ENCODE data around the gene TNPO3.
A peak's percentile ranks its signal among the peaks of the same experiment; 100 is the strongest.
"Not testable (repeated sequence)": the region's sequence is repeated elsewhere in the genome, so short reads cannot be mapped to it uniquely, and the experiment has no call there.

The TNPO3 gene

GRCh38 chr7:129069021-129069420 is 14.1 kb upstream of the TNPO3 start:
- no peak for DNase-seq (ENCODE audit: low spot score)

DNA sequence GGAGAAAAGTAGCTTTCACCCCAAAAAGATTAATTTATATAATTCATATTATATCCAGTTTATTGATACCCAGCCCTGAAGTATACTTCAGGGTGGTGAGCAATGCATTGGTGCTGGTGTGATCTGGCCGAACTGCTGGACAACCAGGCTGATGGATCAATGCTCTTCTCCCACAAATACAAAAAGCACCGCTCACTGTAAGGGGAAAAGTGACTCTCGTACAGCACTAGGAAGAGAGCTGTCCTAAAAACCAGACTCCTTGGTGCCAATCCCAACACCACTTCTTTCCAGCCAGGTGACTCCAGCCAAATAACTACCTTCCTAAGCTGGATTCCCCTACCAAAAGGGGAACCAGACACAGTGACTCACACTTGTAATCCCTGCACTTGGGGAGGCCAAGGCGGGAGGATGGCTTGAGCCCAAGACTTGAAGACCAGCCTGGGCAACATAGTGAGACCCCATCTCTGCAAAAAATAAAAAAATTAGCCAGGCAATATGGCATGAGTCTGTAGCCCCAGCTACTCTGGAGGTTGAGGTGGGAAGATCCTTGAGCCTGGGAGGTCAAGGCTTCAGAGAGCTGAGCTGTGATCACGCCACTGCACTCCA is 13.1 kb upstream of the TNPO3 start:
- no peak for DNase-seq (ENCODE audit: low spot score)

GRCh38 chr7:129067132-129067561 is 12.2 kb upstream of the TNPO3 start:
- not testable (repeated sequence) for DNase-seq (ENCODE audit: low spot score)

DNA sequence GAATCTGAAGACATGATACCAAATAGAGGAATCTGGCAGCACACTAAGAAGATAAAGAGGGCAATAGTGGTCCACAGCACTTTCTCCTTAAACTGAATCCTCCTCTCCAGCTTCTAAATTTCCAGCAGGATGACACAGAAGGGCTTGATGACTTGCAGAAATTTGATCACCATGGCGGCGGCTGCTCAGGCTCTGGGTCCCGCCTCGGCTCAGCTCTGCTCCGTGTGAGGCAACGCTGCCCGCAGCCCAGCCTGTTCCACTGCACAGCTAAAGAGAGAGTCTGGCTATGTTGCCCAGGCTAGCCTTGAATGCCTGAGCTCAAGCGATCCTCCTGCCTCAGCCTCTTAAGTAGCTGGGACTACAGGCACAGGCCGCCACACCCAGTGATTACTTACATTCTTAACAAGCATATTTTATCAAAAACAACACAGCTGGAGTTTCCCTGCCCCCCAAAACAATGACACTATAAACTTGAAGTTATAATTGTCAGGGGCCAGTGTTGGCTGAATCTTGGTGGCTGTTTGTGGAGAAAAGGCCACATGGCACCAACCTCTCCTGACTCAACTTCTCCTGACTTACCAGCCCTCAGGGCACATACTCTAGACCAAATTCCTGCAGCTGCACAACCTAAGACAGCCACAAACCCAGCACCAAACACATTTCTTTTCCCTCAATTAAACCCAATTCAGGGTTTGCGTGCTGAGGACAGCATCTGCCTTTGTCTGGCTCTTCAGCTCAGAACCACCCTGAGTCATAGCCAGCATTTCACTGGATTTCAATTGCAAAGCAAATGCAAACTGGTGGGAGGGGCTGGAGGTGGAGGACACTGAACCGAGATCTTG is 11.6 kb upstream of the TNPO3 start:
- peak; percentile 96 for DNase-seq (ENCODE audit: low spot score)

DNA sequence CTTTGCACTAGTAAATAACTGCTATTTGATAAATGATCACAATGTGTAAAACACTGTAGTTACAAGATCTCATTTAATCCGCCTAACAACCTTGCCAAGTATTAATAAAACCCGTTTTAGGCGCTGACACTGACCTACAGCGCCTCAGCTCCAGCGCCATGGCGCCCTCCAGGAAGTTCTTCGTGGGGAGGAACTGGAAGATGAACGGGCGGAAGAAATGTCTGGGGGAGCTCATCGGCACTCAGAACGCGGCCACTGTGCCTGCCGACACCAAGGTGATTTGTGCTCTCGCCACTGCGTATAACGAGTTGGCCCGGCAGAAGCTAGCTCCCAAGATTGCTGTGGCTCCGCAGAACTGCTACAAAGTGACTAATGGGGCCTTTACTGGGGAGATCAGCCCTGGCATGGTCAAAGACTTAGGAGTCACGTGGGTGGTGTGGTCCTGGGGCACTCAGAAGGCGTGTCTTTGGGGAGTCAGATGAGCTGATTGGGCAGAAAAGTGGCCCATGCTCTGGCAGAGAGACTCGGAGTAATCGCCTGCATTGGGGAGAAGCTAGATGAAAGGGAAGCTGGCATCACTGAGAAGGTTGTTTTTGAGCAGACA is 1.1 kb upstream of the TNPO3 start:
- DNase-seq (ENCODE audit: low spot score): no peak

- DNase-seq (ENCODE audit: low spot score): no peak
Measured at GRCh38 chr7:129055294-129055816, 444 bp upstream of the TNPO3 start.

- peak; percentile 61 for DNase-seq (ENCODE audit: low spot score)
Measured at GRCh38 chr7:129053938-129054437, 923 bp downstream of the TNPO3 start.

DNA sequence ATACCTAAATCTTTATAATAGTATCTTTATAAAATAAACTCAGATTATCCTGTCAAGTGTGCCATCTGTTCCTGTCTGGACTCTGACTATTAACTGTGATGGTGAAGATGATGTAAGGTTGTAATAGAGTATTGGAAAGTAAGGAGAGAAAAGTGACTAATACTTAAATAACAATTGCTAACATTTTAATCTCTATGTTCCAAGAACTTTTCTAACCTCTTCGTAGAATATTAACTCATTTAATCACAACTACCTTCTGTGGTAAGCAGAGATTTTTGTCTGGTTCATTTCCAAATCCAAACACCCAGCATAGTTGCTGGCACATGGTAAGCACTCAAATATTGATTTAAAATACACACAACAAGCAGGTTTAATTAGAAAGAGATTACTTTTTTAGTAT is 2.5 kb downstream of the TNPO3 start:
- DNase-seq (ENCODE audit: low spot score): no peak

GRCh38 chr7:129051459-129051858 is 3.5 kb downstream of the TNPO3 start:
- DNase-seq (ENCODE audit: low spot score): not testable (repeated sequence)

- no peak for DNase-seq (ENCODE audit: low spot score)
Measured at GRCh38 chr7:129047761-129048160, 7.2 kb downstream of the TNPO3 start.

GRCh38 chr7:129045682-129046081 is 9.2 kb downstream of the TNPO3 start:
- DNase-seq (ENCODE audit: low spot score): no peak

- no peak for DNase-seq (ENCODE audit: low spot score)
Measured at GRCh38 chr7:129043012-129043411, 11.9 kb downstream of the TNPO3 start.

- no peak for DNase-seq (ENCODE audit: low spot score)
Measured at GRCh38 chr7:129041142-129042085, 13.5 kb downstream of the TNPO3 start.

GRCh38 chr7:129038468-129038867 is 16.4 kb downstream of the TNPO3 start:
- DNase-seq (ENCODE audit: low spot score): not testable (repeated sequence)

DNA sequence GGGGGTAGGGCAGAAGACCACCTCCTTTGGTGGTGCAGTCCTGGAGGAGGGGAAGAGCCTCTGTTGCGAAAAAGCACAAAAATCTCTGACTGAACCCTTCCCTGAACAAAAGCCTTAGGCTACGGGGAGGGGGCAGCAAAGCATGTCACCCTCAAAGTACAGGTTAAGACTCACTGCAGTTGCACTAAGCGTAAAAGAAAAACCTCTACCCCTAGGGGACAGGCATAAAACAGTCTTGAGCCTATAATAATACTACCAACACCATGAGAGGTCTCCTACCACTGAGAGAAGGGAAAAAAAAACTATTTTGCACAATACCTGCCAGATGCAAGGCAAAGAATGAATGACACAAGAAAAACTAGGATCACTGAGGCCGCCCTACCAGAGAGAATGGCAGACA is 17.3 kb downstream of the TNPO3 start:
- no peak for DNase-seq (ENCODE audit: low spot score)

DNA sequence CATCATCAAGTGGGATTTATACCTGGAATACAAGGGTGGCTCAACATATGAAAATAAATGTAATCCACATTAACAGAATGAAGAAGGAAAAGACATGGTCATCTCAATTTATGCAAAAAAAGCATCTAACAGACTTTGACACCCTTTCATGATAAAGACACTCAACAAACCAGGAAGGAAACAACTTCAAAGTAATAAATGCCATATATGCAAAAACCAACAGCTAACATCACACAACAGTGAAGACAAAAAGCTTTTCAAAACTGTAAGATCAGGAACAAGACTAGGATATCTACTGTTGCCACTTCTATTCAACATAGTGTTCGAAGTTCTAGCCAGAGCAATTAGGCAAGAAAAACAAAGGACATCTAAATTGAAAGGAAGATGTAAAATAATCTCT is 22.9 kb downstream of the TNPO3 start:
- DNase-seq (ENCODE audit: low spot score): no peak

DNA sequence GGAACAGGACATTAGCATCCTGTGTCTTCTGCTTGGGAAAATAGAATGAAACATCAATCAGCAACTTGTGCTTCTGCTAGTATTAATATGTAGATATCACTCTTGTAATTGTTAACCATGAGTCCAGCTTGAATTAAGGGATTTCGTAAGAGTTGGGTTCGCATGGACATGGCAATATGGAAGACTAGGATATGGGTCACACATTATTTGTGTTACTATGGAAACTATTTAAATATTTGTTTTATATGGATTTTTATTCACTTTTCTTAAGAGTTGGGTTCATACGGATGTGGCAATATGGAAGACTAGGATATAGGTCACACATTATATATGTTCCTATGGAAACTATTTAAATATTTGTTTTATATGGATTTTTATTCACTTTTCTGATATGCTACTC is 24.5 kb downstream of the TNPO3 start:
- no peak for DNase-seq (ENCODE audit: low spot score)

DNA sequence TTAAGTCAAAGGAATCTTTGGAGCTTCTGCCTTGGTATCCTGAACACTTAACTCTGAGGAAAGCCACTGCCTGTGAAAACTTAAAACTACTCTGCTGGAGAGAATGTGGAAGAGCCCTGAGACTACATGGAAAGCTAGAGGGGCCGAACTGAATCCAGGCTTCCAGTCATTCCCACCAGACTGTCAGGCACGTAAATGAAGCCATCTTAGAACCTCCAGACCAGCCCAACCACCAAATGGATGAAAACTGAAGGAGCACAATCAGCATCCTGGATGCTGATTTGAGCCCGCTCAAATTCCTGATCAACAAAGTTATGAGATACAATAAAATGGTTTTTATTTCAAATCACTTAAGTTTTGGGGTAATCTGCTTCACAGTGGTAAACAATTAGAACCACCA is 30.8 kb downstream of the TNPO3 start:
- DNase-seq (ENCODE audit: low spot score): no peak

DNA sequence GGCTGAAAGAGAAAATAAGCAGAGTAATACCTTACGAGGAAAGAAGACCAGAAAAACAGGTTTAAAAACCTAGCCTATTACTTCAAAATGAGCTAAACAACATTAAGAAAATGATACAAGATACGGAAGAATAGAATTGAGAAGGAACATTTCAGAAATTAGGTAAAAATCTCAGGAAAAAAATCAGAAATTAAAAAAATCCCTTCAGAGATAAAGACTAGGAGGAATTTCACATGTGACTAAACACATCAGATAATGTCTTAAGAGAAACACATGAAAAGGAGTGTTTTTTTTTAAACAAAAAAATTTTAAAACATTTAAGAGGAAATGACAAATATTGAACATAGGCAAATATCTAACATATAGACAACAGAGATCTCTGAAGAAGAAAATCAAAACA is 33.3 kb downstream of the TNPO3 start:
- no peak for DNase-seq (ENCODE audit: low spot score)

GRCh38 chr7:129017933-129018538 is 36.9 kb downstream of the TNPO3 start:
- no peak for DNase-seq (ENCODE audit: low spot score)

- DNase-seq (ENCODE audit: low spot score): no peak
Measured at GRCh38 chr7:129017264-129017663, 37.6 kb downstream of the TNPO3 start.

Measured in COLO829 (cell line).